HEK293 (cell line): ENCODE data around the gene GMEB1.

Source experiments
- ZFP69B ChIP-seq: fragments of 450-650 bp; formaldehyde crosslinking; IDR thresholded peaks from 2 replicates; pipeline ENCODE4 v1.5.1; 2016; ENCODE audit warnings: missing biosample characterization, missing genetic modification characterization
- ZNF138 ChIP-seq: fragments of 450-650 bp; formaldehyde crosslinking; IDR thresholded peaks from 2 replicates; pipeline ENCODE4 v1.5.1; 2016; ENCODE audit warnings: missing biosample characterization, missing genetic modification characterization, borderline replicate concordance
- ZNF146 ChIP-seq: fragments of 450-650 bp; formaldehyde crosslinking; IDR thresholded peaks from 2 replicates; pipeline ENCODE4 v1.5.1; 2016; ENCODE audit warnings: missing biosample characterization, missing genetic modification characterization
- ZNF394 ChIP-seq: fragments of 450-650 bp; formaldehyde crosslinking; IDR thresholded peaks from 2 replicates; pipeline ENCODE4 v1.5.1; 2016; ENCODE audit warnings: missing biosample characterization, missing genetic modification characterization, mild to moderate bottlenecking, moderate library complexity, borderline replicate concordance
- ZNF423 ChIP-seq: fragments of 450-650 bp; formaldehyde crosslinking; IDR thresholded peaks from 2 replicates; pipeline ENCODE4 v1.5.1; 2016; ENCODE audit warnings: missing biosample characterization, missing genetic modification characterization
- ZNF76 ChIP-seq: fragments of 450-650 bp; formaldehyde crosslinking; IDR thresholded peaks from 2 replicates; pipeline ENCODE4; 2016; ENCODE audit warnings: low read depth, missing biosample characterization, missing genetic modification characterization, borderline replicate concordance
- ZXDB ChIP-seq: fragments of 450-650 bp; formaldehyde crosslinking; IDR thresholded peaks from 2 replicates; pipeline ENCODE4 v1.5.1; 2016; ENCODE audit warnings: missing biosample characterization, missing genetic modification characterization
- TF ChIP-seq, protein P1 (sequence below): fragments of 450-650 bp; formaldehyde crosslinking; IDR thresholded peaks from 2 replicates; pipeline ENCODE4 v1.5.1; 2016; ENCODE audit warnings: missing biosample characterization, missing genetic modification characterization
- TF ChIP-seq, protein P2 (sequence below): fragments of 450-650 bp; formaldehyde crosslinking; IDR thresholded peaks from 2 replicates; pipeline ENCODE4 v1.5.1; 2016; ENCODE audit warnings: missing biosample characterization, missing genetic modification characterization
- TF ChIP-seq, protein P3 (sequence below): sonication (generic); formaldehyde crosslinking; IDR thresholded peaks from 2 replicates; pipeline ENCODE4 v1.8.1; 2022; ENCODE audit warnings: mild to moderate bottlenecking, moderate library complexity, missing genetic modification reagents
- TF ChIP-seq, protein P4 (sequence below): fragments of 450-650 bp; formaldehyde crosslinking; IDR thresholded peaks from 2 replicates; pipeline ENCODE4 v1.5.1; 2016; ENCODE audit warnings: missing biosample characterization, missing genetic modification characterization
- TF ChIP-seq, protein P5 (sequence below): fragments of 450-650 bp; formaldehyde crosslinking; IDR thresholded peaks from 2 replicates; pipeline ENCODE4 v1.5.1; 2016; ENCODE audit warnings: missing biosample characterization, missing genetic modification characterization

DNA sequence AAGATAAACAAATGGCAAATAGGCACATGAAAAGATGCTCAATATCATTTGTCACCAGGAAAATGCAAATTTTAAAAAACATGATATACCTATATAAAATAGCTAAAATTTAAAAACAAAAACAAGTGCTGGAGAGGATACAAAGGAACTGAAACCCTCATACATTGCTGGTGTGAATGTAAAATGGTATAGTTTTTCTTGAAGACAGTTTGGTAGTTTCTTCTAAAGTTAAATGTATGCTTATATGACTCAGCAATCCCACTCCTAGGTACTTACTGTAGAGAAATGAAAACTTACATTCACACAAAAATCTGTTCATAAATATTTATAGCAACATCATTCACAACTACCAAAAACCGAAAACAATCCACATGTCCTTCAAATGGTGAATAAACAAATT is 36.9 kb upstream of the GMEB1 start:
- TF ChIP-seq ZNF394 (tag by site-specific recombination): no peak
- TF ChIP-seq ZXDB (tag by site-specific recombination): no peak
- no peak for TF ChIP-seq ZNF76 (tag by site-specific recombination)
- TF ChIP-seq, protein P1, sequence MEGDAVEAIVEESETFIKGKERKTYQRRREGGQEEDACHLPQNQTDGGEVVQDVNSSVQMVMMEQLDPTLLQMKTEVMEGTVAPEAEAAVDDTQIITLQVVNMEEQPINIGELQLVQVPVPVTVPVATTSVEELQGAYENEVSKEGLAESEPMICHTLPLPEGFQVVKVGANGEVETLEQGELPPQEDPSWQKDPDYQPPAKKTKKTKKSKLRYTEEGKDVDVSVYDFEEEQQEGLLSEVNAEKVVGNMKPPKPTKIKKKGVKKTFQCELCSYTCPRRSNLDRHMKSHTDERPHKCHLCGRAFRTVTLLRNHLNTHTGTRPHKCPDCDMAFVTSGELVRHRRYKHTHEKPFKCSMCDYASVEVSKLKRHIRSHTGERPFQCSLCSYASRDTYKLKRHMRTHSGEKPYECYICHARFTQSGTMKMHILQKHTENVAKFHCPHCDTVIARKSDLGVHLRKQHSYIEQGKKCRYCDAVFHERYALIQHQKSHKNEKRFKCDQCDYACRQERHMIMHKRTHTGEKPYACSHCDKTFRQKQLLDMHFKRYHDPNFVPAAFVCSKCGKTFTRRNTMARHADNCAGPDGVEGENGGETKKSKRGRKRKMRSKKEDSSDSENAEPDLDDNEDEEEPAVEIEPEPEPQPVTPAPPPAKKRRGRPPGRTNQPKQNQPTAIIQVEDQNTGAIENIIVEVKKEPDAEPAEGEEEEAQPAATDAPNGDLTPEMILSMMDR (tag by site-specific recombination): no peak
- TF ChIP-seq, protein P2, sequence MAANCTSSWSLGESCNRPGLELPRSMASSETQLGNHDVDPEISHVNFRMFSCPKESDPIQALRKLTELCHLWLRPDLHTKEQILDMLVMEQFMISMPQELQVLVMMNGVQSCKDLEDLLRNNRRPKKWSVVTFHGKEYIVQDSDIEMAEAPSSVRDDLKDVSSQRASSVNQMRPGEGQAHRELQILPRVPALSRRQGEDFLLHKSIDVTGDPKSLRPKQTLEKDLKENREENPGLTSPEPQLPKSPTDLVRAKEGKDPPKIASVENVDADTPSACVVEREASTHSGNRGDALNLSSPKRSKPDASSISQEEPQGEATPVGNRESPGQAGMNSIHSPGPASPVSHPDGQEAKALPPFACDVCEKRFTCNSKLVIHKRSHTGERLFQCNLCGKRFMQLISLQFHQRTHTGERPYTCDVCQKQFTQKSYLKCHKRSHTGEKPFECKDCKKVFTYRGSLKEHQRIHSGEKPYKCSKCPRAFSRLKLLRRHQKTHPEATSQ (tag by site-specific recombination): no peak
- no peak for TF ChIP-seq ZNF138 (tag by site-specific recombination)
- no peak for TF ChIP-seq ZFP69B (tag by site-specific recombination)
- TF ChIP-seq, protein P3, sequence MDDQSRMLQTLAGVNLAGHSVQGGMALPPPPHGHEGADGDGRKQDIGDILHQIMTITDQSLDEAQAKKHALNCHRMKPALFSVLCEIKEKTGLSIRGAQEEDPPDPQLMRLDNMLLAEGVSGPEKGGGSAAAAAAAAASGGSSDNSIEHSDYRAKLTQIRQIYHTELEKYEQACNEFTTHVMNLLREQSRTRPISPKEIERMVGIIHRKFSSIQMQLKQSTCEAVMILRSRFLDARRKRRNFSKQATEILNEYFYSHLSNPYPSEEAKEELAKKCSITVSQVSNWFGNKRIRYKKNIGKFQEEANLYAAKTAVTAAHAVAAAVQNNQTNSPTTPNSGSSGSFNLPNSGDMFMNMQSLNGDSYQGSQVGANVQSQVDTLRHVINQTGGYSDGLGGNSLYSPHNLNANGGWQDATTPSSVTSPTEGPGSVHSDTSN (CRISPR knock-in tag): no peak
- TF ChIP-seq ZNF146: no peak
- TF ChIP-seq, protein P4, sequence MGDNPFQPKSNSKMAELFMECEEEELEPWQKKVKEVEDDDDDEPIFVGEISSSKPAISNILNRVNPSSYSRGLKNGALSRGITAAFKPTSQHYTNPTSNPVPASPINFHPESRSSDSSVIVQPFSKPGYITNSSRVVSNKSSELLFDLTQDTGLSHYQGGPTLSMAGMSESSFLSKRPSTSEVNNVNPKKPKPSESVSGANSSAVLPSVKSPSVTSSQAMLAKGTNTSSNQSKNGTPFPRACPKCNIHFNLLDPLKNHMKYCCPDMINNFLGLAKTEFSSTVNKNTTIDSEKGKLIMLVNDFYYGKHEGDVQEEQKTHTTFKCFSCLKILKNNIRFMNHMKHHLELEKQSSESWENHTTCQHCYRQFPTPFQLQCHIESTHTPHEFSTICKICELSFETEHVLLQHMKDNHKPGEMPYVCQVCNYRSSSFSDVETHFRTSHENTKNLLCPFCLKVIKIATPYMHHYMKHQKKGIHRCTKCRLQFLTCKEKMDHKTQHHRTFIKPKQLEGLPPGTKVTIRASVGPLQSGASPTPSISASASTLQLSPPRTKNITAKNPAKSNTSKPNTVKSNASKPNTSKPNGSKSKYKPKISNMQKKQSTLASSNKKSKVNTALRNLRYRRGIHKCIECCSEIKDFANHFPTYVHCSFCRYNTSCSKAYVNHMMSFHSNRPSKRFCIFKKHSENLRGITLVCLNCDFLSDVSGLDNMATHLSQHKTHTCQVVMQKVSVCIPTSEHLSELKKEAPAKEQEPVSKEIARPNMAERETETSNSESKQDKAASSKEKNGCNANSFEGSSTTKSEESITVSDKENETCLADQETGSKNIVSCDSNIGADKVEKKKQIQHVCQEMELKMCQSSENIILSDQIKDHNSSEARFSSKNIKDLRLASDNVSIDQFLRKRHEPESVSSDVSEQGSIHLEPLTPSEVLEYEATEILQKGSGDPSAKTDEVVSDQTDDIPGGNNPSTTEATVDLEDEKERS (tag by site-specific recombination): no peak
- no peak for TF ChIP-seq ZNF423 (tag by site-specific recombination)
- TF ChIP-seq, protein P5, sequence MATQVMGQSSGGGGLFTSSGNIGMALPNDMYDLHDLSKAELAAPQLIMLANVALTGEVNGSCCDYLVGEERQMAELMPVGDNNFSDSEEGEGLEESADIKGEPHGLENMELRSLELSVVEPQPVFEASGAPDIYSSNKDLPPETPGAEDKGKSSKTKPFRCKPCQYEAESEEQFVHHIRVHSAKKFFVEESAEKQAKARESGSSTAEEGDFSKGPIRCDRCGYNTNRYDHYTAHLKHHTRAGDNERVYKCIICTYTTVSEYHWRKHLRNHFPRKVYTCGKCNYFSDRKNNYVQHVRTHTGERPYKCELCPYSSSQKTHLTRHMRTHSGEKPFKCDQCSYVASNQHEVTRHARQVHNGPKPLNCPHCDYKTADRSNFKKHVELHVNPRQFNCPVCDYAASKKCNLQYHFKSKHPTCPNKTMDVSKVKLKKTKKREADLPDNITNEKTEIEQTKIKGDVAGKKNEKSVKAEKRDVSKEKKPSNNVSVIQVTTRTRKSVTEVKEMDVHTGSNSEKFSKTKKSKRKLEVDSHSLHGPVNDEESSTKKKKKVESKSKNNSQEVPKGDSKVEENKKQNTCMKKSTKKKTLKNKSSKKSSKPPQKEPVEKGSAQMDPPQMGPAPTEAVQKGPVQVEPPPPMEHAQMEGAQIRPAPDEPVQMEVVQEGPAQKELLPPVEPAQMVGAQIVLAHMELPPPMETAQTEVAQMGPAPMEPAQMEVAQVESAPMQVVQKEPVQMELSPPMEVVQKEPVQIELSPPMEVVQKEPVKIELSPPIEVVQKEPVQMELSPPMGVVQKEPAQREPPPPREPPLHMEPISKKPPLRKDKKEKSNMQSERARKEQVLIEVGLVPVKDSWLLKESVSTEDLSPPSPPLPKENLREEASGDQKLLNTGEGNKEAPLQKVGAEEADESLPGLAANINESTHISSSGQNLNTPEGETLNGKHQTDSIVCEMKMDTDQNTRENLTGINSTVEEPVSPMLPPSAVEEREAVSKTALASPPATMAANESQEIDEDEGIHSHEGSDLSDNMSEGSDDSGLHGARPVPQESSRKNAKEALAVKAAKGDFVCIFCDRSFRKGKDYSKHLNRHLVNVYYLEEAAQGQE: no peak
